GM18499 (cell line): Measurements from ENCODE around the gene THAP3.
"Not testable (repeated sequence)": the region's sequence is repeated elsewhere in the genome, so short reads cannot be mapped to it uniquely, and the experiment has no call there.

Source experiments
- ATAC-seq: cut with Tn5 transposase; IDR thresholded peaks from one replicate; pipeline ENCODE4 v1.9.1; 2021; ENCODE audit warnings: moderate number of reproducible peaks; ENCODE audit not compliant: insufficient read depth, unreplicated experiment

THAP3 gene

DNA sequence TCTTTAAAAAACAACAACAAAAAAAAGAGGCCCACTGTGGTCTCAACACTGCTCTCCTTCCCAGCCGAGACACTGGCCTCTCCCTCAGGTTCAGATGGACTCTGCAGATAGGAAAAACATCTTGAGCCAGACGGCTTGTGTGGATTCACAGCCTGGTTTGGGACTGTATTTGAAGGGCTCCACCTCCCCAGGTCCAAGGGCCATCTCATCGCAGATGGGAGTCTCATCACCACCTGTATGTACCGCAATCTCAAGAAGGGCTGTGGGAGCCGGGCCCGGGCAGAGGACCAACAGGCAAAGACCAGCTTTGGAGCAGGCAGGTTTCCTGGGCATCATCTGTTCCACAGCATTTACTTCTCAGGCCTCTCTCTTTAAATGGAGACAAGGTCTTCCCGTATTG, 34.6 kb upstream of the THAP3 start:
- no peak for ATAC-seq

DNA sequence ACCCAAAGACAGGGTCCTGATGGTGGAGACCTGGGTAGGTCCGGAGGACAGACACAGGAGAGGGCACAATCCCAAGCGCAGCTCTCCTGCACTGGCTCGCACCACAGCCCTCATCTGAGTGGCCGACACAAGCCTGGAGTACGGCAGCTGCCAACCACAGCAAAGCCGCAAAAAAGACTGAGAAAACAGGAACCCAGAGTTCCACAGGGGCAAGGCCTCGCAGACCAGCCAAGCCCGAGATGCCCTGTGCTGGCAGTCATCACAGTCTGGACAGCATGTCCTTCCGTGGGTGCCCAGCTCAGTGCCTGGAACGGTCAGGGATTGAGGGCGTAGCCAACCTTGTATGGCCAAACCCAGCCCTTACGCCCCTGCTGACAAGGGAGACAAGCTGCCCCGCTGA, 33.4 kb upstream of the THAP3 start:
- ATAC-seq = no peak

DNA sequence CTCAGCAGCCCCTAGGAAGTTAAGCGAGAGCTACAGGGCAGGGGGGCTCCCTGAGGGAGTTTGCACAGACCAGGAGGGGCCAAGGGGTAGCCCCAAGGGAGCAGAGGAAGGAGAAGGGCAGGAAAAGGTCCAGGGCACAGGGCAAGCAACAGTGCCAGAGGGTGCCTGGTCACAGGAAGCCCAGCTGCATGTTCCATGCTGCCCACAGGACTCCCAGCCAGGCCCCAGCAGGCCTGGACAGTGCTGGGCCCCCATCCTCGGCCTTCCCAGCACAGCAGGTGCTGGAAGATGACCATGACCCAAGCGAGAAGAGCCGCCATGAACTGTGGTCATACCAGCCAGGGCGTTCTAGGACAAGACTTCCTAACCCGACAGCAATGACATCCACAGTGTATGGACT, 33.0 kb upstream of the THAP3 start:
- ATAC-seq = no peak

DNA sequence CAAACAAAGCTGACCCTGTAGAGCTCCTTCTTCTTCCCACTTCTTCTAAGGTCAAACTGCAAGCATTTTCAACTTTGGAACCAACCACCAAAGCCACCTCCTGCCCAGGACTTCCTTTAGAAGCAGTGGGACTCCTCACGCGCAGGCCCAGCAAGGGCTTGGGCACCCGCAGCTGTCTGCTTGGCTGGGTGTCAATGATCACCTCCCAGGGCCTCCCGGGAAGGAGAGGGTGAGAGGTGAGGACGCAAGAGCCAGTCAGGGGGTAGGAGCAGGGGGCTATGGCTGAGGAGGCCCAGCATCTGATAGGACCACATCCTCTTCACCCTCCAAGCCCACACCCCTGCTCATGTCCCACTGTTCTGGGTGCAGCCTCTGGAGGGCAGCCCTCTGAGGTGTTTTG, 32.2 kb upstream of the THAP3 start:
- no peak for ATAC-seq

DNA sequence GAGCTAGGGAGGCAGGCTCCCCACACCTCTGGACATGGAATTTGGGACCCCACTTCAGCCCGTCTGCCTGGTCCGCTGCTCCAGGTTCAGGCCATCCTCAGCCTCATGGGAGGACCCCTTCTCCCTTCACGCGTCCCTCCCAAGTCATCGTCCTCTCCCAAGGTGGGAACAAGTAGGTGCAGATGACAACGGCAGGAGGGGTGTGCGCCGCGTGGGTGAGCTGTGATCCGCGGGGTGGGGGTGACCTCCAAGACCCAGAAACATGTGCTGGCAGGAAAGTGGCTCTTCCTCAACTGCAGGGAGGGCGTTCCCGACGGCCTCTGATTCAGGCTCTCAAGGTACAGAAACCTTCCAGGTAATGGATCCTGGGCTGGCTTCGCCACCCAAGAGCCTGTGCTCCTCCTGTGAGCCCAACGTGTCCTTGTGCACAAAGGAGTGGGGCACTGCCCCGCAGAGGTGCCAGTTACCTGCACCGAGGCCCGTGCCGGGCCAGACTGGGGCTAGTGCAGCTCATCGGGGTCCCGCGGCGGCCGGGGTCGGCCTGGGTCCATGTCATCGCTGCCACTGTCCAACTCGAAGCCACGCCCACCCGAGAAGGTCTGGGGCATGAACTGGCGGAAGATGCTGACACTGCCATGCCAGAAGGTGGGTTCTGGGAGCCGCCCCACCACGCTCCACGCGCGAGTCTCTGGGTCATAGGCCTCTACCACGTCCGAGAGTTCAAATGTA, 31.6 kb upstream of the THAP3 start:
- no peak for ATAC-seq

DNA sequence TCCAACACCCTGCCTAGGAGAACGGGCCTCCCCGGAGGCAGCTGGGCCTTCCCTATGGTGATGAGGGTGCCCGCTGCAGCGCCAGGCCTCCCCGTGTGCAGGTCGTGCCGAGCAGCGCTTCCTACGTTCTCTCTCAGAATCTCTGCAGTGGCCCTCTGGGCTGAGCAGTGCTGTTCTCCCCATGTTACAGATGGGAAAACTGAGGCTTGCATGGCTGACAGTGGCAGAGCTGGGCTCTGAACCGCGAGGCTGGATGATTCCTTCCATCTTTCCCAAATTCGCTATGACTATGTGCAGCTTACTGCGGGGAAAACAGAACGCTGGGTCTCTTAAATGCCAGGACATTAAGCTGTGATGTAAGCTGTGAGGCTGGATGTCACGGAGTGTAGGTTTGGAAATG, 30.9 kb upstream of the THAP3 start:
- no peak for ATAC-seq

DNA sequence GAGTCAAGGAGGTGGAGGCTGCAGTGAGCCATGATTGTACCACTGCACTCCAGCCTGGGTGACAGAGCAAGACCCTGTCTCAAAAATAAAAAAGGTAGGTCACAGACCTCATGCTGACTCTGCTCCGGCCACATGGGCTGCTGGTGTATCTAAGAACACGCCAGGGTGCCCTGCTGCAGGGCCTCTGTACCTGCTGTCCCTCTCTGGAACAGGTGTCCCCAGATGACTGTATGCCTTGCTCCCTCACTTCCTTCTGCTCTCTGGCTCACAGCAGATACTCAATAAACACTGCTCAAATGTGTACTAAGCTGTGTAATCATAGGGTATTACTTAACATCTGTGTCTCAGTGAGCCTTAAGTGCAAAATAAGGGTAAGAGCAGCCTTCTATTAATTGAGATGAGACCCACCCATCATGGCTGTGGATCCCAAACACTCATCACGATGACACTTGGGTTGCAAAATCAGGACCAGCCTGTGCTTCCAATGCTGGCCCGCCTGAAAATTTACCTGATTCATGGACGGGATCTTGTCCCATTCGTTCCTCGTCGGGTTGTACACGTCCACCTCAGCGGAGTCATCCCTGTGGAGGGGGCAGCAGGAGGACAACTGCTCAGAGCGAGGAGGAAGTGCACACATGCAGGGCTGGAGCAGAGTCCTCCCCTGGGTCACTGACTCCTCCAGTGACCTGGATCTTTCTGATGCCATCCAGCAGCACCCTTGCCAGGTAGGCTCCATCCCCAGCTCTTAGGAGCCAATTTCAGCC, 29.5 kb upstream of the THAP3 start:
- no peak for ATAC-seq

DNA sequence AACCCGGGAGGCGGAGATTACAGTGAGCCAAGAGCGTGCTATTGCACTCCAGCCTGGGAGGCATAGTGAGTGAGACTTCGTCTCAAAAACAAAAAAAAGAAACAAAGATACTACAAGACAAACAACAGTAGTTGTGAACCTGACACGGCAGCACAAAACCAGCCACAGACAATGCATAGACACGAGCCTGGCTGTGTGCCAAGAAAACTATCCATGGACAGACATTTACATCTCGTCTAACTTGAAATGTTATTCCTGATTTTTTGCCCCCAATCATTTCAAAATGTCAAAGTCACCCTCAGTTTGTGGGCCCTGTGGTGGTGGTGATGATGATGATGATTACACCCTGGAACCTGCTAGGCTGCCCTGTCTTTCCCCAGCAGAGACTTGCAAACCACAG, 28.3 kb upstream of the THAP3 start:
- ATAC-seq = no peak

DNA sequence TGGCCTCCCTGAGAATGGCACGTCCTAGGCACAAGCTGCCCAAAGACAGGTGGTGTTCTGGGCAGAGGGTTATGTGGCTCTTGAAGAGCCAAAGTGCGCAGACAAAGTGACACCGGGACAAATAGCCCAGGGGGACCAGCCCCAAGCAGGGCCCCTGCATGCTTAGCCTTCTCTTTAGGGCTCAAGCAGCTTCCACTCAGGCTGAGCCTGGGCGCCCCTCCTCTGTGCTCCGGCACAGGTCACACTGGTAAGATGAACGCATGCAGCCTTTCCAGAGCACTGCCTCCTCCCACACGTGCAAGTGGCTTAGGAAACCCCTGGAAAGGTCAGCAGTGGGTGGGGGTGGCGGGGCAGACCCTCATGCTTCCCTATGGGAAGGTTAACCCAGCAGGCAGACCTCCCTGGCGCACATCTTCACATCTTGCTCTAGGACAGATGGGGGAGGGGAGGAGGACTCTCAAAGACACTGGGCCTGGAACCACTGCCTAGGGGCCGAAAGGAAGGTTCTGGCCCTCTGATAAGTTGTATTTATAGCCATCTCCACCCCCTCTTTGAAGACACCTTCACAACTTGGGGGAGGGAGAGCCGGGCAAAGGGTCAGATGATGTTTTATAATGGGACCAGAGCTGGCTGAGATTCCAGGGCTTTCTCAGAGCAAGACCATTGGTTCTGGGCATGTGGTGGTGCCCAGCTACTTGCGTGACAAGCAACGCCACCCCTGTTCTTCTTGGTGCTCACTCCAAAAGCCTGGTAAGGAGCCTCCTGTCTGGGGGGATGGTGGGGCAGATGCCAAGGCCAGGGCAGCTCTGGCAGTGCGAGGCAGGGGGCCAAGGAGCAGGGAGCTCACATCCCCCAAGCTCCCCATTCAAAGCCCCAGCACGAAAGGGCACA, 27.5 kb upstream of the THAP3 start:
- ATAC-seq = no peak

DNA sequence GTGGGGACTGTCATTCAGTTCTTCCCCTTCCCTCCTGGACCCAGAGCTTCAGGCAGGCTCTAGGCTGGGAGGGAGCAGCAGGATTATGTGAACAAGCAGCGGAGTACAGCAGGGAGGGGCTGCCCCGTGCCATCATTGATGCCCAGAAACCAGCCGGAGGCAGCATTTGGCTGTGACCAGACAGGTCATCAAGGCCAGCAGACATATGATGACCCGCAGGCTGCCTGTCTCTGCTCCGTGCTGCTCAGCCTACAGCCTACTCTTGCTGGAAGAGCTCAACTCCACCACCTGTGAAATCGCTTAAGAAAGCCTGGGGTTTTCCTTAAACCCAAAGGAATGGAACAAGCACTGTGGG, 26.9 kb upstream of the THAP3 start:
- no peak for ATAC-seq

DNA sequence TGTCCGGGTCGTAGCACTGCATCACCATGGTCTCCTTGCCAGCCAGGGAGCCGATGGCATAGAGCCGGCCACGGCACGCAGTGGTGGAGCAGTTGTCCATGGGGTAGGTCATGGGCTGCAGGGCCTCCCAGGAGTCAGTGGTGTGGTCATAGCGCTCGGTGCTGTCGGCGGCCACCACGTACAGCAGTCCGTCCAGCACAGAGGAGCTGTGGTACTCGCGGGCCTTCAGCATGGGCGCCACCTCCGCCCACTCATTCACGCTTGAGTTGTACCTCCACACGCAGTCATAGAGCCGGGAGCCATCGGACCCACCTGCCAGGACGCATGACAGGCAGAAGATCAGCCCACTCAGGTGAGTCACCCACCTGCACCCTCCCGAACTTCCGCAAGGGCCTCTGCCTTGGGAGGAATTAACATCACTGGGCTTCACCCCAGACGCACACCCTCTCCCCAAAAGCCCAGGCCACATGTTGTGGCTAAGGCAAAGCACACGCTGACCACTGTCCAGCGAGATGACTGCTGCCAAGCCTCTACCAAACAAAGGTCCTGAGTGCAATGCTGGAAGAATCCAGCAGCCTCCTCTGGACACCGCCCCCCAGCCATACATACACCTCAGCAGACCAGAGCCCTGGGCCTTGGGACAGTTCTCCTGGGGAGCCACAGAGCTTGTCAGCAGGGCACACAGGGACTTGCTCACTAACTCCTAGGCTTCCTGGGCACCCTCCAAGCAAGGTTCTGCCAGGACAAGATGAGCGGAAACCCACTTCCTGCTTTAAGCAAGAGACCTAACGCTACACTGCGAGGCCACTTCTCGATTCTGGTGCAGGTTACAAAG, 25.3 kb upstream of the THAP3 start:
- ATAC-seq = no peak

DNA sequence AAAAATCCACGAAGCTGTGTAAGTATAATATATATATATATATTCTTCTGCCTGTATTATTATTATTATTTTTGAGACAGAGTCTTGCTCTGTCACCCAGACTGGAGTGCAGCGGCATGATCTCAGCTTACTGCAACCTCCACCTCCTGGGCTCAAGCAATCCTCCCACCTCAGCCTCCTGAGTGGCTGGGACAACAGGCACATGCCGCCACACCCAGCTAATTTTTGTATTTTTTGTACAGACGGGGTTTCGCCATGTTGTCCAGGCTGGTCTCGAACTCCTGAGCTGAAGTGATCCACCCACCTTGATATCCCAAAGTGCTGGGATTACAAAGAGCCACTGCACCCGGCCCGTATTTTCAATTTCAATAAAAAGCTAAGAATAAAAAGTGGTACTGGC, 24.7 kb upstream of the THAP3 start:
- not testable (repeated sequence) for ATAC-seq

DNA sequence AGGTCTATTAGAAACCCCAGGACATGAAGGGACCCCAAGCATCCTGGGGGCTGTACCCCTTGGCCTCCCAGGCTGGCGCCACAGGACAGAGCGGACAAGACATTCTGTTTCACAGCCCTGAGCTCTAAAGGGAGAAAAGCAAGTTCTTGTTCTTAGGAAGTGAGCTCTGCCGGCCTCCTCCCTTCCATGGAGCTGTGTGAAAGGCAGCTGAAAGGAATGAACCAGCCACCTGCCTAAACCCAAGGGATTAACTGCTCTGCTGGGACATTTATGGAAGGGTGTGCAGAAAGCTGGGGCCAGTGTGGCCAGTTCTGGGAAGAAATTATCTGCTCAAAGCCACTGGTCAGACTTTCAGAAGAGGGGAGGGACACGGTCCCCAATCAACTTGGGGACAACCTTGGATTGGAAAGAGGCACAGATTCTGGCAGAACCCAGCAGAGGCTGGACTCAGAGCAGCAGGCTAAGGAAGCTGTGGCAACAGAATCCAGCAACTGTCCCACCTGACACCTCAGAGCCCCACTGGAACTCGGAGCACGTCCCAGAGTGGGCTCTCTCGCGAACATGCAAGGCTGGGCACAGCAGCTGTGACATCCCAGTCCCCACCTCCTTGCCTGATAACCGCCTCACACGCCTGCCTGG, 24.1 kb upstream of the THAP3 start:
- no peak for ATAC-seq

DNA sequence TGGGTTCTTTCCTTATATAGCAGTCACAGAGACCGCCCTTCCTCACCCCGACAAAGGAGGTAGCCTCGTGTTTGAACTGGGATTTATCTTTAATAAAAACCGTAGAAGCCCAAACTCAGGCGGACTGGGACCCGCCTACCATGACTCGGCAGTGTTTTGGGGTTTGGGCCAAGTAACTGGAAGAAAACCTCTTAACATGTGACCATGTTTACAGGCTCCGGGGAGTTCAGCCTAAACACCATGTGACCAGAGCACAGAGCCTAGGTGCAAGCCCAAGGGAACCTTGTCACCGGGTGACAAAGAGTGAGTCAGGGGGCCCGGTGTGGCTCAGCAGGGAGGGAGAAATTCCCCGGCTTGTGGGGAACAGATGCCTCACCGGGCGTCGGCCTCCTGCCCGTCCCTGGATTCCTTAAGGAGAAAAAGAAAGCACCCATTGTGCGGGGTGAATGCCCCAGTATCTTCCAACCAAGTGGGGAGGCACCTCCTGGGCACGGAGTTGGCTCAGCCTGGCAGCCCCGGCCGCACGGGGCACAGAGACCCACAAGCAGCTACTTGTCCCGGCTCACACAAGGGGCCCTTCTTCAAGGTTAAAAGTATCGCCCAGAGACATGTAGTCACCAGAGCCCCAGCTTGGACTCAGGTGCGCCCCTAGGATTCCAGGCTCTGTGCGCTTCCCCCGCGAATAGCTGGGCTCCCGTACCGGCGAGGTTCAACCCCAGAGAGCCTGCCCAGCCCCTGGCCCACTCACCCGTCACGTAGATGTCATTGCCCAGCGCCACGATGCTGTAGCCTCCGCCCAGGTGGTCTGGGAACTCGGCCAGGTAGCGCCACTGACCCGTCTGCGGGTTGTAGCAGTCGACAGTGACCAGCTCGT, 23.4 kb upstream of the THAP3 start:
- ATAC-seq = no peak

DNA sequence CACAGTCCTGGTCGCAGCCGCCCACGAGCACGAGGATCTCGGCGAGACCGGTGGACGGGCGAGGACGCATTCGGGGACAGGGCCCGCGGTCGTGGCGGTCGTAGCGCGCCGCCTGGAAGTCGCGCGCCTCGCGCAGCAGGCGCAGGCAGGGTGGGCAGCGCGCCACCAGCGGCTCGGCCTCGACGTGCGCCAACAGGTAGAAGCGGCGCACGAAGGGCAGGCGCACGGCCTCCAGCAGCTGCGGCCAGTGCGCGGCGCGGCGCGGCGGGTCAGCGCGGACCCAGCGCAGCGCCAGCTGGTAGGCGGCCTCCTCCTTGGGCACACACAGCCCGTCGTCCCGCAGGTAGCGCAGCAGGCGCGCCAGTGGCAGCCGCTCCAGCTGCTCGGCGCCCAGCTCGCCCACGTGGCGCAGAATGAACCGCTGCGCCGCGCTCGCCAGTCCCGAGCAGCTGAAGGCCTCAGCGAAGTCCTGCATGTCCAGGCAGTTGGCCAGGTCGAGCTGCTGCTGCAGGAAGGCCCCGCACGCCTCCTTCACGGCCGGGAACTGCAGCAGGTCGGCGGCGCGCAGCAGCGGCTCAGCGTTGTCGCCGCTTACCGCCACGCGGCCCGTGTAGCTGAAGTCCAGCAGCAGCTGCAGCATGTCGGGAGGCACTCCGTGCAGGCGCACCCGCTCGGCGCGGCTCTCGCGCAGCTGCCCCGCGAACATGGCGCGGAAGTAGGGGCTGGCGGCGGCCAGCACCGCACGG, 22.6 kb upstream of the THAP3 start:
- no peak for ATAC-seq

DNA sequence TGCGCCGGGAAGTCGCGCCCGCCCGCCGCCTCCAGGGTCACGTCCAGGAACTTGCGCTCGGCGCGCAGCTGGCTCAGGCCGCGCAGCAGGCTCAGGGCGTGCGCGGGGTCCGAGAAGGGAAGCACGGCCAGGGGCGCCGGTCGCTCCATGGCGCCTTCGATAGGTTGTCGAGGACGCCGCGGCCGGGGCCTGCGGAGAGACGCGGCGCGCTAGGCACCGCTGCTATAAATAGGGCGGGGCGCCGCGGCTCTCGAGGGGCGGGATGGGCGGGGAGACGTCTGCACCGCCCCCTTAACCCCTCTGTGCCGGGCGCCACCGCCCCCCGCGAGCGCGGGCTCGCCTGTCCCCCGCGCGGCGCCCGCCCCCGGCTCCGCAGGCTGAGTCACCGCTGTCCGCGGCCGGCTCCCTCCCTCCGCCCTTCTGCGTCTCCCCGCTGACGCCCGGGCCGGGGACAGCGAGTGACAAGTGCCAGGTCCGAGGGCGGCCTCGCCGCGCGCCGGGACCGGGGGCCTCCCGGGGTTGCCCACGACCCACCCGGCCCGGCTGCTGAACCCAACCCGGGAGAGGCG, 21.9 kb upstream of the THAP3 start, which contains the start of gene KLHL21:
Gene KLHL21, minus strand, starts transcription at position 201 of the 569 bp plus-strand sequence. Its CDS starts 52 bp downstream, at position 149.
- no peak for ATAC-seq

DNA sequence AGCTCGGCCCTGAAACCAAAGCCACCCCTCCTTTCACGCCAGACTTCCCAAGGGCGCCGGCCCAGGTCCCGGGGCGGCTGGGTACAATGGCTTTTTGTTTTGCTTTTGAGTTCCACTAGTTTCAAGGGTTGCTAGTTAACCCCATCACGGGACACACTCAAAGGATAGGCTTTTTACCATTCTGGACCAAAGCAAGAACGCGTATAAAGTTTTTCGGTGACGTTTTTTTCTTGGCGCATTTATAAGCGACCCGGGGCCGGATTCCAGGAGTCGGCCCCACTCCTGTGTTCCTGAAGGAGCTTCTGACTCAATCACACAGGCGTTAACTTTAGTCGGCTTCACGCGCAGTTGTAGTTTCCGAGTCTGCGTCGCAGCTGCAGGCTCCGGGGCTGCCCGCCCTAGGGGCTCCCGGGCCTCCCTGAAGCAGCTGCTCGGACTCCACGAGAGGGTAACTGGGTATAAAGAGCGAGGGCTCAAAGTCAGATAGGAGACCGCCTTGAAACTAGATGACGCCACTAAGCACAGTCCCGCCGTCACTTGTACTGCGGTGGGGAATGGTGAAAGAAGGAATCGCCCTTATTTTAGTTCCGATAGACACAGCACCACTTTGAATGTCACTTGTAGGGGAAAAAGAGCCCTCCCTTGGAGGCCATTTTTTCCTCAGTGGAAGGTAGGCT, 21.3 kb upstream of the THAP3 start:
- ATAC-seq = no peak
